Measurements from ENCODE around the gene TSFM.

TSFM gene

GRCh38 chr12:57837864-57838562 lies 55.4 kb downstream of the TSFM start:
- no peak for DNase-seq

DNA sequence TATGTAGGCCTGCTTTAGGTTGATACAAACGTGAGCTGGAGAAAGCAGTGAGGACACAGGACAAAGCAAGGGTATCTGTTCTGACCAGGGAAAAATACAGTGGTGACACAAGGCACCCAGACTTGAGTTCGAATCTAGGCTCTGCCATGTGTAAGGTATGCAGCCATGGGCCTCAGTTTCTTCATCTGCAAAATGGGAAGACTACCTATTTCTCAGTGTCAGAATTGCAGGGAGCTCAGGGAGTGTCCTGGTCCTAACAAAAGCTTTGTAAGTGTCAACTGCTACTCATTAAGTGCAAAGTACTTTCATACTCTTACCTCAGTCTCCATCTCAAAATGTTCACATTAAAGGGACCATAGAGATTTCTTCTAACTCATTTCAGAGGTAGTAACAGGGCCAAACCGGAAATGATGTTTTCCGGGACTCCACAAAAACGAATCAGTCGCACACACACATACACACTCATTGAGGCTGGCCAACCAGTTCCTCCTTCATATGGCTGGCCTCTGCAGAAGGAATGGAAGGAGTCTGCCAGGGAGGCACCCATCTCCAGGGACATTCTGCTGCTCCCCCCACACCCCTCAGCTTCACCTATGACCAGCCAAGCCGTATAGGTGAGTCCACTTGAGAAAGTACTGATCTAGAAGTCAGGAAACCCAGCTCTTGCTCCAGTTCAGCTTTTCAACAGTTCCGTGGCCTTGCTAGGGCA lies 56.2 kb downstream of the TSFM start:
- DNase-seq = no peak

DNA sequence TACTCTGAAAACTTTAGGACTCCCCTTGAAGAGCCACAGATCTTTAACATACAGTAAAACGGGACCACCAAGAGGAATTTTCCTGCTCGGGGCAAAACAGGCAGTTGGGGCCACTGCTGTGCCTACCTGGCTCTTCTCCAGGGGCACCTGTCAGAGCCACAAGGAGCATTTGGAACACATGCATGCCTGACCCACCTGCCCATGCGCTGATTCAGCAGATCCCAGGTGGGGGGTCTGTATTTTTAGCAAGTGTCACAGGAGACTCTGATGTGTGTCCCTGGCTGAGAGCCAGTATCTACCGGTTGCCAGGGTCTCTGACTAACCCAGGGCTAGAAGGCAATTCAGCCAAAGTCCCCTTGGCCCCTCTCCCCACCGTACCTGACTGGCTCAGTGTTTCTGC lies 57.4 kb downstream of the TSFM start:
- DNase-seq = peak; percentile 68

DNA sequence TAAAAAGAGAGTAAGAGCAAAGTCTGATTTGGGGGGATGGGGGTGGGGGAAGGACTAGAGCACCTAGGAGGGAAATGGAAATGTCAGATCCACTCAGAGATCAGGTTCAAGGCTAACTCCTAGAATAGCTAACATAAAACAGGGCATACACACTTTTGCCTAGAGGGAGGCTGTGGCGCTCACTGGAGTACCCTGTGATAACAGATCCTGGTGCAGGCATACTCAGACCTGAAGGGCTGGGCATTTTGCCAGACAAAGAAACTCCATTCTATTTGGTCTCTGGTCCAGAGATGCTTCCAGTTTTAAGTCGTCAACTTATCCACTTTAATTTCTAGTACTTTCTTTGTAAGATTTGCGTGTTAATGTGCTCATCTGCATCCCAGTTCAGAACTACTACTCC lies 58.1 kb downstream of the TSFM start:
- DNase-seq = peak; percentile 85

- DNase-seq = no peak
Measured at GRCh38 chr12:57841445-57841844, 58.9 kb downstream of the TSFM start.

DNA sequence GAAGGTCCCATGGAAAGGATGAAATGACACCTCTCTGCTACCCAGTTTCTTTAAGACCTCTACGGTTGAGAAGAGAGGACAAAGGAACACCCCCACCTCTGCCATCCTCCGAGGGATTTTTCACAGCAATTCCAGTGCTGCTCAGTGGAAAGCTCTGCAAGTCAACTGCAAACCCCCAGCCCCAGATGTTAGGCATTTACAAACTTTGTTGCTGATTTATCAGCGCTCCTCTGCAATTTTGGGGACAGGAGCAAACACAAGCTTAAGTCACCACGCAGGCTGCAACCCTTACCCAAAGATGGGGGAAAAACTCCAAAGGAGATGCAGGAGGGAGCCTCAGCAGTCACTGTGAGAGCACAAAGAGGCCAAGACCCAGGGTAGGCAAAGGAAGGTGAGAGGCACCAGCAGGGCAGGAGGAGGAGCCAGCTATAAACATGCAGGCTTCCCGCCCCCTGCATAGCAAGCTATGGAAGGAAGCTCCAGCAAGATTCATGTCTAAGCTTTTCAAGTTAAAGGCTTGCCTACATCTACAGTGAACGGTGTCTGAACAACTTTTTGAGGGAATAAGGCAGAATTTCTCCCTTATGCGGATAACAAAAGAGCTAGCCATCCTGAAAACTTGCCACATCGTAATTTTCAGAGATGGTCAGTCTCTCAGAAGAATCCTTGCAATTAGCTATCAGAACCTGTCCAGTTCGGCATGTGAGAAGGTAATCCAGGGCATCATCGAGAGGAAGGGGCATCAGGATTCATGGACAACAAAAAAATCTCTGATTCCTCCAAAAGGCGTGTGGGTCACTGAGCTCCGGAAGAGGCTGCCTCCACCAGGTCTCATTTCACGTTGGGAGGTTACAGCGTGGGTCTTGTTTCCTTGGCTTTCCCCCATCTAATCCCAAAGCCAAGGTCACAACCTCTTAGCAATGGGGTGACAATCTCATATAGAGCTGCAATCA lies 60.0 kb downstream of the TSFM start:
- no peak for DNase-seq

DNA sequence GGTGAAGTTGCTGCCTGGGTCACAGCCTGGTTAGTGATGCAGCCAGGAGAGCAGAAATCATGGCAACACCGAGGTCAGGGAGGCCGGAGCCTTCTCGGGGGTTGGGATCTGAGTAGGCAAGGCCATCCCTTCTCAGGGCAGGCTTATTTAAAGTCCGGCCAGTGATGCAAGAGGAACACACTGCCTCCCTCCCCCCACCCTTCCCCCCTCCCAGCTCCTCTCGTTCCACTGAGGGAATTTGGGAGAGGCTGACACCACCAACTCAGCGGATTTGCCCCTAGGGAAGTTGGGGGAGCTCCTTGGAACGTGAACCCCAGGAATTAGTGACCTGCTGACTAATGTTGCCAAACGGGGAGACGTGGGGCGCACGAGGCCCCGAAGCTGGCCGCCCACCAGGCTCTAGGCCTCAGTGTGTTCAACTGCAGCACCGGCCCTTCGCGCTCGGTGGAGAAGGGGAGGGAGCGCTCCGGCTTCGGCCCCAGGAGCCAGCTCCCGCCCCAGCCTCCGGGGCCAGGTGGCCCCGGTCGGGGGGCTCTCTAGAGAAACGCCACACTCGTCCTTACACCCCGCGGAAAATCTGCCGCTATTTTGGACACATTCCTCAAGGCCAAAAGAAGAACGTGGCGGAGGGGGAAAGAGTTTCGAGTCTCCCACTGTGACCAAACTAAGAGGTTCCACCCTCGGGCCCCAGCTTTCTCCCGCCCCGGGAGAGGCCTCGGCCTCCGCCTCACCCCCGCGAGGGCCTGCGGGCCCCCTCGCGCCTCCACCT lies 62.3 kb downstream of the TSFM start:
- DNase-seq = no peak

GRCh38 chr12:57845478-57846284 lies 63.1 kb downstream of the TSFM start:
- no peak for DNase-seq

DNA sequence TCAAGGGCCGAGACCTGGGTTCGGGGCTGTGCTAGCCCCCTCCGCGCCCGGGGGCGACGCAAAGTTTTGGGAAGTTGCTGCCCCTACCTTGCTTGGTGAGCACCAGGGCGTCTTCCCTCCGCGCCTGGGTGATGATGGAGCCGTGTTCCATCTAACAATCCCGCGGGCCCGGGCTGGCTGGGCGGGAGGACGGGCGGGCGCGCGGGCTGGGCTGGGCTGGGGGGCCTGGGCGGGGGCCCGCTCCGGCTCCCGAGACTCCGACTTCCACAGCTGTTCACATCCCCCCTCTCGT lies 63.6 kb downstream of the TSFM start:
- no peak for DNase-seq

DNA sequence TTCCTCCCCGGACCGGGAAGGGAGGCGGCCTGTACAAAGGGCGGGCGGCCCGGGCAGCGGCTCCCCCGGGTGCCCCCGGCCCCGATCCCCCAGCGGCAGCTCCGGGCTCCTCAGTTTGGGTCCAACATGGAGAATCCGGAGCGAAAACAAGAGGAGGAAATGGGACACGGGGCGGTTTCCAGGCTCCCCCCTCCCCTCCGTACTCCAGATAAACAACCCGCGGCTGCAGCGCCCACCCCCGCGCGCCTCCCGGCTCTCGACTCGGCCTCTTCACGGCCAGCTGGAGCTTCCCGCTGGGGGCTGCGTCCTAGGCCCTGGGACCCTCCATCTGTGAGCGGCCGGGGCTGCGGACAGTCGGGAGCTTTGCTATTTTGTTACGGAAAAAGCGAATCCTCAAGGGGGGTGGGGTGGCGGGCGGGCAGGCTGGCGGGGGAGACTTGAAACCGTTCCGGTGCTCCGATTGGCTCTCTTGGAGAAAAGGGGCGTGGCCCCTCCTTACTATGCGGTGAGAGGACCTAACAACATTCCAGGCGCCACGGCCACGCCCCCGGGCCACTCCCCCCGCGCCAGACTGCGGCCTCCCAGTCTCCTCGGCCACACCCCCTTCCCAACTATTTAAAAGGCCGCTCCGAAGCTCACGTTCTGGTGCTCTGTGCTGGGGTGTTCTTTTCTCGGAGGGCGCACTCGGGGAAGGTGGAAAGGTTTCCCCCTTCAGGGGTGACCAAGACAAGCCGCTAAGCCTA lies 64.2 kb downstream of the TSFM start, which contains the start of gene CTDSP2:
Gene CTDSP2, minus strand, starts transcription at position 153 of the 743 bp plus-strand sequence. CDS start 294 bp downstream, outside the sequence.
- DNase-seq = peak; percentile 98

Measured in NCI-H345 (cell line).